Upper lobe of left lung (tissue), 4 donors: ENCODE measurements around the gene DOCK8.

ENCODE experiments used
- POLR2AphosphoS5 ChIP-seq, 2 donors: sonication (generic); formaldehyde crosslinking; IDR thresholded peaks; one replicate each; pipeline ENCODE4 v1.5.1; 2017; ENCODE audit warnings: antibody characterized with exemption in 2 of 2
- TF ChIP-seq, protein P1 (sequence below), 6 experiments: fragments of 450-650 bp in 4 of 6; fragments of 200-600 bp in 2 of 6; sonication (generic) in 2 of 6; IDR thresholded peaks; one replicate each; pipeline ENCODE4 v1.5.1; 2016 to 2019; ENCODE audit warnings: antibody characterized with exemption in 6 of 6

DNA sequence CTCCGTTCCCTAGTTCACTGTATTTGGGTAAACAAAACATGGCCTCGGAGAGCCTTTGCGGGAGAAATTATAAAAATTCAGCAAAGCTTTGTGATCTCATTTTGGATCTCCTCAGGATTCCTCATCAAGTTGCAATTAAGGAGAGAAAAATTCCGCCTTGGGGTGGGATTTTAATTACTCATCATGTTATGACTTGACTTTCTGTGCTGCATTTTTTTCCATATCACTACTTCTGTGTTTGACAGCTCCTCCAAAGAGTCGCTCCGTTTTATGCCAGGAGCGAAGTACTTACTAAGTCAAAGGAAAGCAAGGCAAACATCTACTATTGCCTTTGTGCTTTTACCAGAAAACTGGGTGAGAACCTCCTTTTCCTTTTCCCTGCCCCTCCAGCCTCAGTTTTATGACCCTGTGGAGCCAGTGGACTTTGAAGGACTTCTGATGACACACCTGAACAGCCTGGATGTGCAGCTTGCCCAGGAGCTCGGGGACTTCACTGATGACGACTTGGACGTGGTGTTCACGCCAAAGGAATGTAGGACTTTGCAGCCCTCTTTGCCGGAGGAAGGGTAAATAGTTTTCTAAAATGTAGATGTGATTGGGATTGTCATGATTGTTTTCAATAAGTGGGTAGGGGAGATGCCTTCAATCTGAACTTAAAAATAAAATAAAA is 71.5 kb downstream of the DOCK8 start:
- TF ChIP-seq, protein P1, sequence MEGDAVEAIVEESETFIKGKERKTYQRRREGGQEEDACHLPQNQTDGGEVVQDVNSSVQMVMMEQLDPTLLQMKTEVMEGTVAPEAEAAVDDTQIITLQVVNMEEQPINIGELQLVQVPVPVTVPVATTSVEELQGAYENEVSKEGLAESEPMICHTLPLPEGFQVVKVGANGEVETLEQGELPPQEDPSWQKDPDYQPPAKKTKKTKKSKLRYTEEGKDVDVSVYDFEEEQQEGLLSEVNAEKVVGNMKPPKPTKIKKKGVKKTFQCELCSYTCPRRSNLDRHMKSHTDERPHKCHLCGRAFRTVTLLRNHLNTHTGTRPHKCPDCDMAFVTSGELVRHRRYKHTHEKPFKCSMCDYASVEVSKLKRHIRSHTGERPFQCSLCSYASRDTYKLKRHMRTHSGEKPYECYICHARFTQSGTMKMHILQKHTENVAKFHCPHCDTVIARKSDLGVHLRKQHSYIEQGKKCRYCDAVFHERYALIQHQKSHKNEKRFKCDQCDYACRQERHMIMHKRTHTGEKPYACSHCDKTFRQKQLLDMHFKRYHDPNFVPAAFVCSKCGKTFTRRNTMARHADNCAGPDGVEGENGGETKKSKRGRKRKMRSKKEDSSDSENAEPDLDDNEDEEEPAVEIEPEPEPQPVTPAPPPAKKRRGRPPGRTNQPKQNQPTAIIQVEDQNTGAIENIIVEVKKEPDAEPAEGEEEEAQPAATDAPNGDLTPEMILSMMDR (IDR thresholded peaks at IDR 0.05), result no peak
- no peak for TF ChIP-seq POLR2AphosphoS5 (IDR thresholded peaks at IDR 0.05)
